Gastroesophageal sphincter (tissue), 3 donors: ENCODE measurements around the gene CDH15.

Source experiments
- CTCF ChIP-seq, 4 experiments: fragments of 200-600 bp in 2 of 4; fragments of 450-650 bp in 2 of 4; sonication (generic) in 1 of 4; IDR thresholded peaks; one replicate each; pipeline ENCODE4 v1.5.1; 2017 to 2019; ENCODE audit warnings: antibody characterized with exemption in 4 of 4, mild to moderate bottlenecking in 2 of 4, moderate library complexity in 2 of 4
- EP300 ChIP-seq: sonication (generic); formaldehyde crosslinking; IDR thresholded peaks from one replicate; pipeline ENCODE4 v1.6.1; 2017; ENCODE audit warnings: antibody characterized with exemption, mild to moderate bottlenecking
- POLR2A ChIP-seq, 2 donors: fragments of 450-650 bp; IDR thresholded peaks; one replicate each; pipeline ENCODE4 v1.6.1; 2017; ENCODE audit warnings: antibody characterized with exemption in 2 of 2, mild to moderate bottlenecking in 2 of 2, moderate library complexity in 1 of 2
- POLR2AphosphoS5 ChIP-seq: sonication (generic); formaldehyde crosslinking; IDR thresholded peaks from one replicate; pipeline ENCODE4 v1.6.1; 2017; ENCODE audit warnings: antibody characterized with exemption

- TF ChIP-seq CTCF (IDR thresholded peaks at IDR 0.05) (no peak), POLR2A (IDR thresholded peaks at IDR 0.05) (no peak), POLR2AphosphoS5 (no peak), EP300 (no peak)
These were observed 49.2 kb upstream of the CDH15 start for GRCh38 chr16:89122322-89122851.
